ENCODE measurements around the gene DYRK1B. TPM values are rescaled to one million over a fixed set of nuclear protein-coding genes. Genes with fewer than 3 reads are reported as not detected.

Gene DYRK1B
- total RNA-seq, 1 donor from 2014 or later: 31.7 TPM

- H3K4me1 Mint-ChIP-seq (ENCODE audit: unreplicated experiment): no peaks in the 10 kb centered on the region
- peaks cover 2% of the 10 kb centered on the region for H3K36me3 Mint-ChIP-seq (ENCODE audit: unreplicated experiment)
- DNase-seq (ENCODE audit: extremely low spot score, unreplicated experiment): no peak
- H3K9me3 Mint-ChIP-seq (ENCODE audit: unreplicated experiment): peaks cover 4% of the 10 kb centered on the region
- H3K27me3 Mint-ChIP-seq (ENCODE audit: unreplicated experiment): peaks cover 5% of the 10 kb centered on the region
- H3K27ac Mint-ChIP-seq (ENCODE audit: unreplicated experiment): no peak overlapping the region
- H3K4me3 Mint-ChIP-seq (ENCODE audit: unreplicated experiment): no peak overlapping the region
- TF ChIP-seq CTCF (IDR thresholded peaks at IDR 0.05): no peak
Measured at GRCh38 chr19:39807846-39808364, 26.1 kb downstream of the DYRK1B start.

- peaks cover 4% of the 10 kb centered on the region for H3K9me3 Mint-ChIP-seq (ENCODE audit: unreplicated experiment)
- no peaks in the 10 kb centered on the region for H3K4me1 Mint-ChIP-seq (ENCODE audit: unreplicated experiment)
- H3K27me3 Mint-ChIP-seq (ENCODE audit: unreplicated experiment): peaks cover 16% of the 10 kb centered on the region
- no peak for TF ChIP-seq CTCF (IDR thresholded peaks at IDR 0.05)
- peaks cover 2% of the 10 kb centered on the region for H3K36me3 Mint-ChIP-seq (ENCODE audit: unreplicated experiment)
- H3K27ac Mint-ChIP-seq (ENCODE audit: unreplicated experiment): no peak overlapping the region
- H3K4me3 Mint-ChIP-seq (ENCODE audit: unreplicated experiment): no peak overlapping the region
- DNase-seq (ENCODE audit: extremely low spot score, unreplicated experiment): no peak
Measured at GRCh38 chr19:39805104-39805503, 28.9 kb downstream of the DYRK1B start.

GRCh38 chr19:39802958-39803357 is 31.0 kb downstream of the DYRK1B start:
- Mint-ChIP-seq H3K27ac (ENCODE audit: unreplicated experiment) (no peak overlapping the region), H3K4me3 (ENCODE audit: unreplicated experiment) (no peak overlapping the region), H3K4me1 (ENCODE audit: unreplicated experiment) (no peaks in the 10 kb centered on the region)

GRCh38 chr19:39797083-39797482 is 36.9 kb downstream of the DYRK1B start:
- peaks cover 41% of the 10 kb centered on the region for H3K27me3 Mint-ChIP-seq (ENCODE audit: unreplicated experiment)
- peaks cover 3% of the 10 kb centered on the region for H3K9me3 Mint-ChIP-seq (ENCODE audit: unreplicated experiment)
- H3K36me3 Mint-ChIP-seq (ENCODE audit: unreplicated experiment): no peaks in the 10 kb centered on the region
- no peak overlapping the region for H3K4me3 Mint-ChIP-seq (ENCODE audit: unreplicated experiment)
- no peak overlapping the region for H3K27ac Mint-ChIP-seq (ENCODE audit: unreplicated experiment)
- no peak for DNase-seq (ENCODE audit: extremely low spot score, unreplicated experiment)
- no peak for TF ChIP-seq CTCF (IDR thresholded peaks at IDR 0.05)
- H3K4me1 Mint-ChIP-seq (ENCODE audit: unreplicated experiment): no peaks in the 10 kb centered on the region

More at GRCh38 chr19:39802958-39803357, 31.0 kb downstream of the DYRK1B start:
- no peak for TF ChIP-seq CTCF (IDR thresholded peaks at IDR 0.05)
- H3K9me3 Mint-ChIP-seq (ENCODE audit: unreplicated experiment): peaks cover under 1% of the 10 kb centered on the region
- no peaks in the 10 kb centered on the region for H3K36me3 Mint-ChIP-seq (ENCODE audit: unreplicated experiment)
- DNase-seq (ENCODE audit: extremely low spot score, unreplicated experiment): no peak
- H3K27me3 Mint-ChIP-seq (ENCODE audit: unreplicated experiment): peaks cover 28% of the 10 kb centered on the region

GRCh38 chr19:39796000-39796498 is 37.9 kb downstream of the DYRK1B start:
- H3K9me3 Mint-ChIP-seq (ENCODE audit: unreplicated experiment): peaks cover 3% of the 10 kb centered on the region
- no peaks in the 10 kb centered on the region for H3K4me1 Mint-ChIP-seq (ENCODE audit: unreplicated experiment)
- no peak for TF ChIP-seq CTCF (IDR thresholded peaks at IDR 0.05)
- peaks cover 36% of the 10 kb centered on the region for H3K27me3 Mint-ChIP-seq (ENCODE audit: unreplicated experiment)
- no peak overlapping the region for H3K27ac Mint-ChIP-seq (ENCODE audit: unreplicated experiment)
- no peak for DNase-seq (ENCODE audit: extremely low spot score, unreplicated experiment)
- H3K4me3 Mint-ChIP-seq (ENCODE audit: unreplicated experiment): no peak overlapping the region
- no peaks in the 10 kb centered on the region for H3K36me3 Mint-ChIP-seq (ENCODE audit: unreplicated experiment)
